Testis (tissue), 5 donors: ENCODE data around the gene VASN. TPM values are rescaled to one million over a fixed set of nuclear protein-coding genes. Genes with fewer than 3 reads are reported as not detected.
A peak's percentile ranks its signal among the peaks of the same experiment; 100 is the strongest.

Source experiments
- DNase-seq: peaks from one replicate; pipeline ENCODE4 v3.0.0-alpha.2; 2019
- H3K27ac ChIP-seq, 2 donors: fragments of 200-600 bp; sonication (generic); one replicate each; pipeline ENCODE4 v1.5.1; 2019
- H3K27me3 ChIP-seq: fragments of 200-600 bp; sonication (generic); one replicate; pipeline ENCODE4 v1.5.1; 2019
- H3K36me3 ChIP-seq: fragments of 200-600 bp; sonication (generic); one replicate; pipeline ENCODE4 v1.5.1; 2017; ENCODE audit warnings: low read depth; ENCODE audit errors: missing control alignments
- H3K4me1 ChIP-seq: fragments of 200-600 bp; sonication (generic); one replicate; pipeline ENCODE4 v1.5.1; 2019
- H3K4me3 ChIP-seq, 2 donors: fragments of 200-600 bp; sonication (generic); one replicate each; pipeline ENCODE4 v1.5.1; 2017 to 2019
- H3K9me3 ChIP-seq: fragments of 200-600 bp; sonication (generic); one replicate; pipeline ENCODE4 v1.5.1; 2017
- POLR2A ChIP-seq: fragments of 450-650 bp; IDR thresholded peaks from one replicate; pipeline ENCODE4 v1.6.1; 2017; ENCODE audit warnings: antibody characterized with exemption, mild to moderate bottlenecking, moderate library complexity
- WGBS, 2 donors: methylation state at CpG; one replicate each; pipeline ENCODE4 v1.1.5; 2018; 5-methylcytosine and 5-hydroxymethylcytosine counted together
- intact Hi-C: fragments of 100-400 bp; cut with DNase I; formaldehyde crosslinking; loops from one replicate; pipeline ENCODE4 v1.15.1; 2023; ENCODE audit warnings: low total_unique reads
- long read RNA-seq, 2 donors: transcript quantifications; one replicate each; lab custom pipeline, GENCODE V29; 2026
- polyA plus RNA-seq: library from polyadenylated mRNA; stranded (reverse); fragments of 350-450 nt; fragmentation: Illumina TruSeq; extraction: RNeasy Lipid Tissue Mini Kit (QIAGEN cat#74804); gene quantifications from one replicate; pipeline ENCODE4 v1.2.3, GENCODE V29; 2014; ENCODE audit warnings: low read depth, low replicate concordance; ENCODE audit not compliant: insufficient read depth
- total RNA-seq, 2 donors: library from RNA; depleted of rRNA; stranded (reverse); fragments of >200 nt; gene quantifications; one replicate each; pipeline ENCODE4 v1.2.3, GENCODE V29; 2016
- TF ChIP-seq, protein P1 (sequence below), 3 experiments: fragments of 450-650 bp in 2 of 3; fragments of 200-600 bp in 1 of 3; sonication (generic) in 1 of 3; IDR thresholded peaks; one replicate each; pipeline ENCODE4 v1.5.1; 2016 to 2019; ENCODE audit warnings: antibody characterized with exemption in 3 of 3, mild to moderate bottlenecking in 2 of 3, moderate library complexity in 1 of 3

Gene VASN
- total RNA-seq: 100 to 1,000 TPM; 103 to 125 TPM
- polyA plus RNA-seq: 33.9 TPM
- long read RNA-seq, donor 1, transcript VASN-201 (2 exons, 2,806 nt): major isoform, 21 of 21 reads
- long read RNA-seq, donor 1, partial matches to known transcripts: 0 of 21 reads
- long read RNA-seq, donor 1, other reads (novel, unspliced or antisense): 0 of 21 reads
- long read RNA-seq, donor 2, transcript VASN-201 (2 exons, 2,806 nt): major isoform, 9 of 23 reads
- long read RNA-seq, donor 2, partial matches to known transcripts: 14 of 23 reads
- long read RNA-seq, donor 2, other reads (novel, unspliced or antisense): 0 of 23 reads

DNA sequence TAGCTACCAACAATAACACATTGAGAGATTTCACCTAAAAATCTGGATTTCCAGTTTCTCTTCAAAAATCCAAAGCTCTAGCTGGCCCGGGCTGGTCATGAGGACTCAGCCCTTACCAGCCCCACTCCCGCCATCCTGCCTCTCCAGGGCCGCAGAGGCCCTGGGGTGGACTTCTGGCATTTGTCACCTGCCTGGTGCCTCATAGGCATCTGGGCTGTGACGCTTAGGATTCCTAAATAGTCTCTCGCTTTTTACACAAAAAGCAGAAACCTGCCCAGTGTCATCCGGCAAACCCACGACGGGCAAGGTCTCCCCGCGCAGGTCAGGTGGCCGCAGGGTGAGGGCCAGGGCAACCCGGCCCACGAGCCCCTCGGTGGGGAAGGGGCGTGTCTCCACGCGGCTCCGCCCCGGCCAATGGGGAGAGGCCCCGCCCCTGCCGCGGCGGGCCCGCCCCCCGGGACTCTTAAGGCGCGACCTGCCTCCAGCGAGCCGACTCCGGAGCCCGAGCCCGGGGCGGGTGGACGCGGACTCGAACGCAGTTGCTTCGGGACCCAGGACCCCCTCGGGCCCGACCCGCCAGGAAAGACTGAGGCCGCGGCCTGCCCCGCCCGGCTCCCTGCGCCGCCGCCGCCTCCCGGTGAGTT lies at the start of gene VASN:
Gene VASN, plus strand, starts transcription at position 492 of the 644 bp plus-strand sequence. CDS start 9,030 bp downstream, outside the sequence.
- DNase-seq: peak; percentile 92
- peak; percentile 82 for TF ChIP-seq POLR2A
- TF ChIP-seq, protein P1, sequence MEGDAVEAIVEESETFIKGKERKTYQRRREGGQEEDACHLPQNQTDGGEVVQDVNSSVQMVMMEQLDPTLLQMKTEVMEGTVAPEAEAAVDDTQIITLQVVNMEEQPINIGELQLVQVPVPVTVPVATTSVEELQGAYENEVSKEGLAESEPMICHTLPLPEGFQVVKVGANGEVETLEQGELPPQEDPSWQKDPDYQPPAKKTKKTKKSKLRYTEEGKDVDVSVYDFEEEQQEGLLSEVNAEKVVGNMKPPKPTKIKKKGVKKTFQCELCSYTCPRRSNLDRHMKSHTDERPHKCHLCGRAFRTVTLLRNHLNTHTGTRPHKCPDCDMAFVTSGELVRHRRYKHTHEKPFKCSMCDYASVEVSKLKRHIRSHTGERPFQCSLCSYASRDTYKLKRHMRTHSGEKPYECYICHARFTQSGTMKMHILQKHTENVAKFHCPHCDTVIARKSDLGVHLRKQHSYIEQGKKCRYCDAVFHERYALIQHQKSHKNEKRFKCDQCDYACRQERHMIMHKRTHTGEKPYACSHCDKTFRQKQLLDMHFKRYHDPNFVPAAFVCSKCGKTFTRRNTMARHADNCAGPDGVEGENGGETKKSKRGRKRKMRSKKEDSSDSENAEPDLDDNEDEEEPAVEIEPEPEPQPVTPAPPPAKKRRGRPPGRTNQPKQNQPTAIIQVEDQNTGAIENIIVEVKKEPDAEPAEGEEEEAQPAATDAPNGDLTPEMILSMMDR (IDR thresholded peaks at IDR 0.05): no peak
- 3% methylated on average over 44 of the region's 50 CpGs; no CpG with 5 or more reads in 1 of the 2 donors for WGBS, 2 donors

DNA sequence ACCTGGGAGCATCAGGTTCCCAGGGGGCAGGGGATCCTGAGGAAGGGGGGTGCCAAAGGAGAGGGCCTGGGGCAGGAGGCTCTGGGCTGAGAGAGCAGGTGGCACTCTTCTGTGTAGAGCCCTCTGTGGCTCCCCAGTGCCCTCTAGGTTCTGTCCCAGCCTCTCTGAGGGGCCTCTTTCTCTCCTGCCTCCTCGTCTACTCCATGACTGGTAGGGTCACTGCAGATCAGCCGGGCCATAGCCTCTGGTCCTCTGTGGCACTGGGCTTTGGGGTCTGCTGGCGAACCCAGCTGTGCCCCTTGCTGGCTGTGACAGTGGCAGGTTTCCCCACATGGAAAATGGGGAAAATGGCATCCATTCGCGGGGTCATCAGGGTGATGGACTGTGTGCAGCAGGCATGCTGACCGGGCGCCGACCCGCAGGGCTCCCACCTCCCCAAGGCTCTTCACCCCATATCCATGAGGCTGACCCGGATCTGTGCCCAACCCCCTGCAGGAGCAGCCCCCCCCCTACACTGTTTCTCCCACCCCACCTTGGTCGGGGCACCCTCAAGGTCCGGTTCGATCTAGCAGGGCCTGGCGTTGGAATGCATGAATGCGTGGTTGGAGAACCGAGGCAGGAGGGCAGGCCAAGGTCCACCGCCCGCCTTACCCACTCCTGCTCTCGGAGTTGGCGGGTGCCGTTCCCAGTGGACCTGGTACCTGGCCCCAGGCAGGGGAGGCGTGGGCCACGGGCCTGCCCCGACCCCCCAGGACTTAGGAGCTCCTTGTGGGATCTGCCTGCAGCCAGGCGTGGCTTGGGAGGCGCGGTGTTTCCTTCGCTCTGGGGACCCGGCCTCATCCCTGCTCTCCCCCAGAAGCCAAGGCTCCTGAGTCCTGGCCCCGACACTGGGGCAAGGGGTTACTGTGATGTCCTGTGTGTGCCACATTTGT lies 49.3 kb upstream of the VASN start:
- no peak overlapping the region for H3K27ac ChIP-seq
- intact Hi-C loops: no loop called here

More for the DNA sequence above, at the start of gene VASN:
- H3K4me1 ChIP-seq: peaks cover 43% of the 10 kb centered on the region
- H3K9me3 ChIP-seq: no peaks in the 10 kb centered on the region
- no peaks in the 10 kb centered on the region for H3K27me3 ChIP-seq
- H3K27ac ChIP-seq: peak within 1 kb of the TSS; percentile 86 to 87
- H3K36me3 ChIP-seq: no peaks in the 10 kb centered on the region
- H3K4me3 ChIP-seq: peak within 1 kb of the TSS; percentile 86 to 91
- intact Hi-C loops: no loop called here

DNA sequence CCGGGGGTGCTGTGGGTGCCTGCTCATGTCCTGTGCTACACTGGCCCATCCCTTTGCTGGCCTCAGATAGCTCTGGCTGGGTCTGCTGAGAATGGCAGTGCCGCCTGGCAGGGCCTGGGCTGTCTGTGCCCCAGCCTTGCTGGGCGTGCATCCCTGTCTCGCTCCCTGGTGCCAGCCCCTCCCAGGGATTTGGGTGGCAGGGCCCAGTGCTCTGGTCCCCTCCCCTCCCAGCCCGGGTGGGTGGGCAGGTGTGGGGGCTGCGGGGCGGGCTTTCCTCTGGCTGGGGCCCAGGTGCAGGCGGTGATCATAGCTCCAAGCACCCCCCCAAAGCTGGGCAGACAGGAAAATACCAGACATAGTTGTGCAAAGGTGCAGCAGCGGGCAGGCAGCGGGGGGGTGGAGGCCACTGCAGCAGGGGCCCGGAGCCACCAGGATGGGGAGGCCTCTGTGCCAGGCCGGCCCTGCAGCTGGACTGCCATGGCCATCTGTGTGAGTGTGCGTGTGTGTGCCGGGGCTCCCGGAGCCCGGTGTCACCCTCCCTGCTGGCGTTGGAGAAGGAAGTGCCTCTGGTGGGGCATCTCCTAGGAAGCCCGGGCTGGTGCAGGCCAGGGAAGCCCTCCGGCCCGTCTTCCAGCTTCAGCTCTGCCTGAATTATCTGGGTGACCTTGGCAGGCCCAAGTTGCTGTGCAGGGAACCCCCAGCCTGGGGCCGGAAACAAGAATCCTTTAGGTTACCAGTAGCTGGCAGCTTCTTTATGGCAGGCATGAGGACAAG lies 48.4 kb upstream of the VASN start:
- no peak overlapping the region for H3K4me3 ChIP-seq
- H3K27me3 ChIP-seq: no peaks in the 10 kb centered on the region
- H3K4me1 ChIP-seq: peaks cover 57% of the 10 kb centered on the region
- H3K36me3 ChIP-seq: no peaks in the 10 kb centered on the region
- WGBS, 2 donors: 56% methylated on average over 10 of the region's 21 CpGs; no CpG with 5 or more reads in 1 of the 2 donors
- intact Hi-C loops: no loop called here
- H3K27ac ChIP-seq: peak overlapping the region; percentile 10 to 85
- H3K9me3 ChIP-seq: no peaks in the 10 kb centered on the region
- no peak for DNase-seq
- TF ChIP-seq, protein P1 (IDR thresholded peaks at IDR 0.05): no peak
- TF ChIP-seq POLR2A: no peak

More for the DNA sequence above, 49.3 kb upstream of the VASN start:
- Histone ChIP-seq H3K4me1 (peaks cover 60% of the 10 kb centered on the region), H3K4me3 (no peak overlapping the region), H3K9me3 (no peaks in the 10 kb centered on the region), H3K36me3 (no peaks in the 10 kb centered on the region), H3K27me3 (no peaks in the 10 kb centered on the region)
- no peak for TF ChIP-seq POLR2A
- TF ChIP-seq, protein P1 (IDR thresholded peaks at IDR 0.05): no peak
- no peak for DNase-seq
- 89 to 92% methylated on average over 12 to 30 of the region's 30 CpGs for WGBS, 2 donors

DNA sequence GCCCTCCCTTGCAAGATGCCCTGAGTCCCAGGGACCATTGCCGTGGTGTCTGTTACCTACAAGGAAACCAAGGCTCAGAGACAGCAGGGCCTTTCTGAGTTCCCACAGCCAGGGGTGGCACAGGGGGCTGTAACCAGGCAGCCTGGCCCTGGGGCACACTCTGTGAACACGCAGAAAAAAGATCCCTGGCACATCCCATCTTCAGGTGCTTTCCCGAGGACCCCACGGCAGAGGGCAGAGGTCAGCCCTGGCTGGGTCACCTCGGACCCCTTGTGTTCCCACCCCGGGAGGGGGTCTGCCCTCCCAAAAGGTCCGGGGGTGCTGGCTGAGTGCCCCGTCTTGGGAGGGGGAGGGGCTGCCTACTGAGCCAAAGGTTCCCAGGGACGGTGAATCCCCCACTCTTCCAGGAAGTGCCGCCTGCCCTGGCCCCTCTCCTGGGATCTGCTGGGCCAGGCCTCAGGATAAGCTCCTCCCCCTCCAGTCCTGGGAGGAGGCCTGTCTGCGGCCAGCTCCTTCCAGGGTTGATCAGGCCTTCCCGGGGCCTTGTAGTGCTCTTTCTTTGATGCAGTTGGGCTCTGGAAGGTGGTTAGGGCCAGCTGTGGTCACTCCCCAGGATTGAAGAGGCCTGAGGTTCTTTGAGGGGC lies 47.7 kb upstream of the VASN start:
- peak; percentile 63 for DNase-seq
- no peak for TF ChIP-seq POLR2A
- TF ChIP-seq, protein P1 (IDR thresholded peaks at IDR 0.05): no peak
- intact Hi-C loops: no loop called here

More for the DNA sequence above, 47.7 kb upstream of the VASN start:
- no peak overlapping the region for H3K4me3 ChIP-seq
- H3K36me3 ChIP-seq: no peaks in the 10 kb centered on the region
- peaks cover 57% of the 10 kb centered on the region for H3K4me1 ChIP-seq
- peak overlapping the region; percentile 10 to 85 for H3K27ac ChIP-seq
- WGBS, 2 donors: 29 to 30% methylated on average over 2 to 11 of the region's 12 CpGs
- H3K9me3 ChIP-seq: no peaks in the 10 kb centered on the region
- no peaks in the 10 kb centered on the region for H3K27me3 ChIP-seq
